ENCODE measurements around the gene SLC20A1.

- no peak for TF ChIP-seq TAF1 (IDR thresholded peaks at IDR 0.05; ENCODE audit: borderline replicate concordance, insufficient read depth, low read length)
- no peak for TF ChIP-seq REST (IDR thresholded peaks at IDR 0.05; ENCODE audit: insufficient read depth in 1 of 2, low read depth in 2 of 2, low read length in 2 of 2)
- TF ChIP-seq SIN3A (IDR thresholded peaks at IDR 0.05; ENCODE audit: borderline replicate concordance, insufficient read depth, low read length), result no peak
- no peak for TF ChIP-seq POLR2AphosphoS5 (IDR thresholded peaks at IDR 0.05; ENCODE audit: low read depth, low read length)
- TF ChIP-seq FOXP2 (optimal IDR thresholded peaks at IDR 0.05; ENCODE audit: borderline replicate concordance, extremely low read depth, extremely low read length, insufficient read depth), result no peak
Observed at GRCh38 chr2:112674229-112674628, 28.5 kb downstream of the SLC20A1 start.

Data from PFSK-1 (cell line).